ENCODE results near the gene CDSN.
A peak's percentile ranks its signal among the peaks of the same experiment; 100 is the strongest.

CDSN gene

DNA sequence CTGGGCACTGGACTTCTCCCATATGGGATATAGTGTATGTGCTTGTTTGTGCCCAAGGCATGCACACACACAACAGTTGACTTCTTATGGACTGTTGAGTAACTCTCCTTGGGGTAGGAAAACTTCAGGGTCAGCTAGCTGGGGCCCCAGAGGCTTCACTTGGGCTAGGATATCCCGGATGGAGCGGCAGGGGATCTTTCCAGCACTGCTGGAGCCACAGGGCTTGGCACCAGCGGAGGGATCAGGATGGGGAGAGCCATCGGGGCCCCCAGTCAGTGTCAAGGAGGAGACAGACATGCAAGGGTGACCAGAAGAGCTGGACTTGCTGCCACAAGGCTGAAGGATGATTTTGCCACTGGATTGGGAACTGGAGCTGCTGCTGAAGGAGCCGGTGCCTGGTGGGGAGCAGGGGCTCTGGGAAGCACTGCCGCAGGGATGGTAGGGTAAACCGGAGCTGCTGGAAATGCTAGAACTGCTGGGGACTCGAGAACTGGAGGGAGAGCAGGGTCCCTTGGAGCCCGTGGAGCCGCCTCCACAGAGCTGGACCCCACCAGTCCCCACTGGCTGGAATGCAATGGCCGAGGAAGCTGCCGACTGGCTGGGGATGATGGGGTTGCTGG, 4.2 kb downstream of the CDSN start:
- no peak for ATAC-seq

DNA sequence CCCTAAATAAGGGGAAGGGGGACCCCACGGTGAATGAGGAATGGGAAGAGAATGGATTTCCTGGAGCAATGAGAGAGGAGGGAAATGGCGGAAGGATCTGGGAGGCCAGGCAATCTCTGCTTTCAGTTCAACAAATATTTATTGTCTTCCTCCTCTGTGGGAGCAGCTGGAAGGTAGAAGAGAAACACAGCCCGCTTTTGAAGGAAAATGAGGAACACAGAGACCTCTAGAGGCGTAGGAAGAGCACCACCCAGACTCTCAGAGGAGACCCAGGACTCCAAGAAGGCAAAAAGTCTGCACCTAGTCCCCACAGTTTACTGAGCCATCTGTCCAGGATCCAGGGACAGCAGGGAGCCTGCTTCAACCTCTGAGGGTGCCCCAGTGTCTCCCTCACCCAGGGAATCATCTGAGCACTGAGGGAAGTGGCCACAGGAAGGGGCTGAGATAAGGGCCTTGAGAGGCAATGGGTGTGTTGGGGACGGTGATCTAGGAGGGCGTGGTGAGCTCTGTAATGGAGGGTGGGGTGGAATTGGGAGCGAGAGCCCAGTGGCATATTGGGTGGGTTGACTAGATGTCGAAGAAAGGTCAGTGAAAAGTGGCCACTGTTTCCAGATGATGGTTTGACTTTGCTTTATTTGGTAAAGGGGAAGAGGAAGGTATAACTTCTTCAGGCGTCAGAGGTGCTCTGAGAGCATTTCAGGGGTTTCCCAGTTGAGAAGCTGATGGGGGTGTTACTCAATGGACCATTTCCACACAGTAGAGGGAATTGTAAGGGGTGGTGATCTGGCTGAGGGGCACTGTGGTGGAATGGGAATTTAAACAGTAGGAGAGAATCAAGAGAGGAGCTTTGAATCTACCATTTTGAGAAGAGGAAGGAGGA, 5.0 kb downstream of the CDSN start:
- ATAC-seq: no peak

DNA sequence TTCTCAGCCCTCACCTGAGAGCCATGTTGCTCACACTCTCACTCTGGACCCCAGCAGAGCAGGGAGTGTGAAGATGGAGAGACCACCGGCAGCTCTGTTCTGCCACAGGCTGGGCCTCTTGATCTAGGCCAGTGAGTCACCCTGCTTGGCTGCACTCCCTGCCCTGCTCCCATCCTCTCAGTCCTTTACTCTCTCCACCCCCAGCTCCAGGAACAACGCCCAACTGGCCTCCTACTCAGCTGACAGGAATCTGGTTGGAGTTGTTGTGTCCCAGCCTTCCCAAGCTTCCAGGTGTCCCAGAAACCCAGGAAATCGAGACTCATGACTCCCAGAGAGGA, 5.7 kb downstream of the CDSN start, which contains the start of gene PSORS1C1:
Gene PSORS1C1, plus strand, starts transcription at position 260 of the 338 bp plus-strand sequence. CDS start 14,833 bp downstream, outside the sequence.
- no peak for ATAC-seq

DNA sequence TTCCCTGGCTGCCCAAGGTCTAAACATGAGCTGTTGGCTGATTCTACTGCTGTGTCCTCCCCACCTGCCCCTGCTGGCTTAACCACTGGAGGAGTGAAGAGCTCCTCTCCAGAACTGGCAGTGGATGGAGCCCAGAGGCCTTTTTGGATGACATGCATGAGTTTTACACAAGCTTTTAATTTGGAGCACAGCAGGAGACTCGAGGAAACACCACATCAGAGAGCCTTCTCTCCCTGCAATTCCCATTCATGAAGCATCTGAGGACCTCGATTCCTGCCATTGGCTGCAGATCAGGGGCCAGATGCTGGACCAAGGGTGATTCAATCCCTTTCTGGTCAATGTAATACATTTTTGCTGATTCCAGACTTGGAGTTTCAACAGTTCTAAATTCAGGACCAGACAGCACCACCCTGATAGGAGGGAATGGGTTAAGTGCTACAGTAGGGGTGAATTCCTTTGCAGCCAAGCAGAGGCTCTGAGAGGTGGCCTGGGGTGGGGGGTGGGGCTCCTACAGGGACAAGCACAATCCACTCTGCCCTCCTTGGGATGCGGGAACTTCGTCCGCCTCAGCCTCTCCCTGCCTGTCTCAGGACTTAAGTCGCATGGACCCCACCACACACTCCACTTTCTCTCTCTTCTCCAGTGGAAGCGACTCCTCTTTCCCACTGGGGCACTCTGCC, 6.2 kb downstream of the CDSN start:
- no peak for ATAC-seq

DNA sequence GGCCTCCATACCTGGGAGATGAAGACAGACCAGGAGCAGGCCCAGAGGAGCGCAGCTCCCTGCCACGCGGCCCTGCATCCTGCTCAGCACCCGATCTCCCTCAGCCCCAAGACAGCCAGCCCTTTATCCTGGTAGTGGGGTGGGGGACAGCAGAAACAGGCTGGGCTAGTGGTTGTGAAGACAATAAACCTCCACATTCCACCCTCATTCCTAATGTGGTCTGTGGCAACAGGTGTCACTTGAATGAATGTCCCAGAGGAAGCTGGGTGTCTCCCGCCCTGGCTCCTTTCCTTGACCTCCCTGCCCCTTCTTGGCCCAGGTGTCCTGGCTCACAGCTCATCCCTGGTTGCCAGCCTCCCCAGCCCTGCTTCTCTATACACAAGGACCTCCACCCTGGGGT, 7.8 kb downstream of the CDSN start, which contains the start of gene C6orf15:
Gene C6orf15, minus strand, starts transcription at position 98 of the 400 bp plus-strand sequence. Its CDS starts 20 bp downstream, at position 78.
- ATAC-seq: no peak

DNA sequence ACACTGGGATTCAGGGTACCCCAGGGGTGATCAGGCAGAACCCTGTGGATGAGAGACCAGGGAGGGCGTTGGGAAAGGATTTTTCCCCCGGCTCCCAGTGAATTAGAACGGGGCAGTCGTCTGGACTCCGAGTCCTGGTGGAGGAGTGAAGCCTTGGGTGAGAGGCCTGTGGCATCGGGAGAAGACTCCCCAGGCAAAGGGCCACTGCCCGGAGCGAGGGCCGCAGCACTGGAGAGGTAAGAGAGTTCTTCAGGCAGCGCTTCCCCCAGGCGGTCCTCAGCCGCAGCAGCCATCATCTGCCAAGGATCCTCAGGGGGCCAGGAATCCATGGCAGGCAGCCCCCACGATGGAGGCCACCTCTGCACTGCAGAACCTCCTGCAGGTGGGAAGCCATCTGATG, 8.5 kb downstream of the CDSN start:
- no peak for ATAC-seq

DNA sequence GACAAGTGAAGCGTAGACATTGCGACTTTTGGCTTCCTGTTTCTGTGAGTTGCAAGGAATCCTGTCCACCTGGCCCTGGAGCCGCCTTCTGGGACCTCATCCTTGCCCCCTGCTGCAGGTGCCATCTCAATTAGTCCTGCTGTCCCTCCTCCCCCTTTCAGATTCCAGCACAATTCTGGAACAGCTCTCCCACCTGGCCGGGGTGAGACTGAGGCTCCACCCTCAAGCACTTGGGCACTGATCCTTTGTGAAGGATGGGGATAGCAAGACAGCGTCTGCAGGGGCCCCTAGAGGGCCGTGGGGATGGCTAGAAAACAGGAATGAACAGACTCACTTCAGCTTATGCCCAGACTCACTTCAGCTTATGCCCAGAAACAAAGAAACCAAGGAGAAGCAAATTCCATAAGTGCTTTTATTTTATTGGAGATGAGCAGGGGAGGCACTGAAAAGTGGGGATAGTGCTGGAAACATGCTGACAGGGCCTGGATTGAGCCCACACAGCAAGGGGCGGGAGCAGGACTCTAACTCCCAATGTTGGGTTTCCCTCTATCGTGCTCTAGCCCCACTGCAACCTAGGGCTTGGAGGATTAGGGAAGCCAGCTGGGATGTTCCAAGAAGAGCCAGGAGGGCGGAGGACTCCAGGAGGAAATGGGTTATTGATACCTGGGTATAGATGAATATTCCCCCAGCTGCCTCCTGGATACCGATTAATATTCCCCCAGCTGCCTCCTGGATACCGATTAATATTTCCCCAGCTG, 9.2 kb downstream of the CDSN start:
- no peak for ATAC-seq

DNA sequence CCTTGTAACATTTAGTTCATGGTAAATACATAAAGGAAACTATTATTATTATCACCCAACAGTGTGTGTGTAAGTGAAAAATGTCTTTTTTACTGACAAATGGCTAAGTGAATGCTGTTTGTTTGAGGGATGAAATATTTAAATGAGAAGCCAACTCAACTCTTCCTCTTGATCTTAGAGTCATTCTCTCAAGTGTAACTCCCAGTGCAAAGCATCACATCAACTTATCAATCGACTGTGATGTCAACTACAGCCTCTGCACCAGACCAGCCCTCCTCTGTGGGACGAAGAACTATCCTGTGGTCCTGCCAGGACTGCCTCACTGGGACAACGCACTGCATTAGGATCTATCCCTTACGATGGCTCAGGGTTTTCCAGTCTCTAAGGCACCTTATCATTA, 13.2 kb downstream of the CDSN start:
- no peak for ATAC-seq

DNA sequence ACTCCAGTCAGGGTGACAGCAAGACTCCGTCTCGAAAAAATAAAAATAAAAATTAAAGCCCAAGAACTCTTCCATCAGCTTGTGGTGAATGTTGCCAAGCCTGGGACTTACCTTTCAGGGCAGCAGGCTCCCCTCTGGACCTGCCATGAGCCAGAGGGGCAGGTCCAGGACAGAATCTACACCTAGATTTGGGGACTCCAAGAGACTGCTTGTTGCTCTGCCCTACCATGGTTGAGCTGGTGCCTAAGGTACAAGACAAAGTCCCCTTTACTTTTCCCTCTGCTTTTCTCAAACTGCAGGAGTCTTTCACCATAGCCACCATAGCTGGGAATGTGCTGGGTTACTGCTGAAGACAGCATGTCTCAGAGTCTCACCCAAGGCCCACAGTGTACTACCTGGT, 17.1 kb downstream of the CDSN start:
- ATAC-seq: no peak

DNA sequence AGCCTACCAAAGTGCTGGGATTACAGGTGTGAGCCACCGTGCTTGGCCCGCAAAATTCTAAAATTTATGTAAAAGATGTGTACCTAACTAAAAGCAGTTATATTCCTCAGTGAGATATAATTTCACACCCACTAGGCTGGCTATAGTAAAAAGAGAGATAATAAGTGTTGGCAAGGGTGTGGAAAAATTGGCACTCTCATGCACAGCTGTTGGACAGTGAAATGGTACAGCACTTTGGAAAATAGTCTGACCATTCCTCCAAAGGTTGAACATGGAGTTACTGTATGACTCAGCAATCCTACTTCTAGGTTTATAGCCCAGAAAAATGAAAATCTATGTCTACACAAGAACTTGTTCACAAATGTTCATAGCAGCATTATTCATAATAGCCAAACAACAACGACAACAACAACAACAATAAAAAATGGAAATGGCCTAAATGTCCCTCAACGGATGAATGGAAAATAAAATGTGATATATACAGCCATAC, 21.8 kb downstream of the CDSN start:
- no peak for ATAC-seq

DNA sequence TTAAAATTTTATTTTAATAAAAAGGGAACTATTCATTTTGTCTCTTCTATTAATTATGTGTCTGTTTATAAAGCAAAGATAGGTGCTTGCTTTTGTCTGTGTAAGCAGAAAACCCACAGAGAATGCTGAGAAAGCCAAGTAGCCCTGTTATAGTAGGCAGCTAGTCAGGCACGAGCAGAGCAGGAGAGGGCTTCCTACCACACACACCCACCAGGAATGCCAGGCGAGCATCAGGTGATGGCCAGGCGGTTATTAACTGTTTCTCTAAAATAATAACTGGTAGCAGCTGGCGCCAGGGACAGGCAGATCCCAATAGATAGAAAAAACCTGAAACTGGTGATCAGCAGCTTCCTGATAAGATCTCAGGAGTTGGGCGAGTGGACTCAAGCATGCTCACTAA, 23.6 kb downstream of the CDSN start:
- no peak for ATAC-seq

DNA sequence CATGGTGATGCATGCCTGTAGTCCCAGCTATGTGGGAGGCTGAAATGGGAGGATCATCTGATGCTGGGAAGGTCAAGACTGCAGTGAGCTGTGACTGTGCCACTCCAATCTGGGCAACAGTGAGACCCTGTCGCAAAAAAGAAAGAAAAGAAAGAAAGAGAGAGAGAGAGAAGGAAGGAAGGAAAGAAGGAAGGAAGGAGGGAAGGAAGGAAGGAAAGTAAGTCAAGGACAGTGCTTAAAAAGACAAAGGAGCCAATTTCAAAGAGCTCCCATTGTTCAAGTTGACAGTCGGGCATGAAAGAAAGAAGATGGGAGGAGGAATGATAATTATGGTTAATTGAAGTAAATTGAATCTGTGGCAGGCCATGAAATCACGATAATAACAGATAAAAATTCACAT, 24.0 kb downstream of the CDSN start:
- no peak for ATAC-seq

DNA sequence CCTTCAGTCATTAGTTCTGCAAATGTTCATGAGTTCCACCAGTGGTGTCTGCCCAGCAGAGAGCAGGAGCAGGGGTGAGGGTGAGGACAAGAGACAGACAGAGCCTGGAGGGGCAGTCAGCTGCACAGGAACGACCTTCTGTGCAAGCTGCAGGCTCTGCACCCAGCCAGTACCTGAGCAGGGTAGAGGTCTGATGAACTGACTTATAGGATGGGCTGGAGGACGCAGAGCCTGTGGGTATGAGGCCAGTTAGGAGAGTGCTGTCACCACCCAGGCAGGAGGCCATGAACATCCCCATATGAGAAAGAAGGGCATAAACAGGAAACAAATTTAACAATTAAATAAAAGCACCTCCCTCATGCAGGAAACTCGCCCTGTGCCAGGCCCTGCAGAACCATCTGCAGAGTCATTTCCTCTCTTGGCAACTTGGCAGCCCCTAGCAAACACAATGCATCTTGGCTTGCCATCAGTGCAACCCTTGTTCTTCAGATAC, 25.8 kb downstream of the CDSN start:
- ATAC-seq: peak; percentile 51 to 65

DNA sequence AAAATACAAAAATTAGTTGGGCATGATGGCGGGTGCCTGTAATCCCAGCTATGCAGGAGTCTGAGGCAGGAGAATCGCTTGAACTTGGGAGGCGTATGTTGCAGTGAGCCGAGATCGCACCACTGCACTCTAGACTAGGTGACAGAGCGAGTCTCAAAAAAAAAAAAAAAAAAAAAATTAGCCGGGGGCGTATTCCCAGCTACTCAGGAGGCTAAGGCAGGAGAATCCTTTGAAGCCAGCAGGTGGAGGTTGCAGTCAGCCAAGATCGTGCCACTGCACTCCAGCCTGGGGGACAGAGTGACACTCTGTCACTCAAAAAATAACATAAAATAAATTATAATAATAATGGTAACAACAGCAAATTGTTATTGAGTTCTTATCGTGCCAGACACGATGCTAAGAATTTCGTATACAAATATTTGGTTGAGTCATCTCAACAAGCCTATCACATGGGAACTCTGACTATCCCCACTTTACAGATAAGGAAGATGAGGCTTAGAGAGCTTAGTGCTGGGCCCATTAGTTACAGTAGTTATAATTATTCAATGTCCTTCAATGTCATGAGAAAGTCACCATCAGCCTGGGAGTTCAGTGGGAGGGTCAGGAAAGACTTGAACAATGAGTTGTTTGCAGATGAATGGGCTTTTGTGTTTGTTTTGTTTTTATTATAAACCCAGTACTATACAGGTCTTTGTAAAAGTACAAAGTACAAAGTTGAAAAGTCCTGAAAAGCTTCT, 27.3 kb downstream of the CDSN start:
- ATAC-seq: no peak

DNA sequence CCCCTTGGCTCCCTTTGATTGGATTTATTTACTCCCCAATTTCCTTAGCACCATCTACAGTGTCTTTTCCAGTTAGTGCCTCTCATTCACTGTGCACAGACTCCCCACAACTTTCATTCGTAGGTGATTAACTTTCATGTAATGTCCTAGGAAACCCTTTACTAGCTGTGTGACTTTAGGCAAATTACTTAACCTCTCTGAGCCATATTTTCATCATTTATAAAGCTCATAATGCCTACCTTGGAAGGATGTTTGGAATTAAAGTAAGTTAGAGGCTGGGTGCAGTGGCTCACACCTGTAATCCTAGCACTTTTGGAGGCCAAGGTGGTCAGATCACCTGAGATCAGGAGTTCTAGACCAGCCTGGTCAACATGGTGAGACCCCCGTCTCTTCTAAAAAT, 28.0 kb downstream of the CDSN start:
- ATAC-seq: no peak

DNA sequence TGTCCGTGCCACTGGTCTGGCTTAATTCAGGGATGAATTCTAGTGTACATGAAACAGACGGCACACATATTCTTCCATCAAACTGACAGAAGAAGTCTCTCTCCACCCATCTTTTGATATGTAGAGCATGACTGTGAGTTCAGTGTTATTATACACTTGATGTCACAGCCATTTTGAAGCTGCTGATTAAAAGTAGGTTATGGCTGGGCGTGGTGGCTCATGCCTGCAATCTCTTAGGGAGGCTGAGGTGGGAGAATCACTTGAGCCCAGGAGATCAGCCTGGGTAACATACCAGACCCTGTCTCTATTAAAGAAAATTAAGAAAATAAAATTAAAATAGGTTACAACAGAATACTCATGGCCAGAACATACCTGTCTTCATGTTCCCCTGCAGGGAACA, 28.6 kb downstream of the CDSN start:
- ATAC-seq: no peak

DNA sequence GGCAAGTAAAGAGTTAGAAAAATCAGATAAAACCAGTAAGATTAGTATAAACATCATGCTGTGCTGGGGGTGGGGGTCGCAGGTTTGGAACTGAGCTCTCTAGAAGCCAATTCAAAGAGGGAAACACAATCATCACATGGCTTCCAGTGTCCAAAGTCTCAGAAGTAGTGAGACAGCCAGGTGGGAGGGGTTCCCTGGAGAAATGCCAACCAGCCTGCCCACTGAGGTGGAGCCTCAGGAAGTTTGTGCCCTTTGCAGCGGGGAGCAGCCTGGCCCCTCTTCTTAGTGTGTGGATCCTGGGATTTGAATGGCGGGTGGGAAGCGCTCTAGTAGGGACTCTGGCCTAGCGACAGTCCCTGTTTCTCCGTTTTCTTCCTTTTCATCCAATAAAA, 29.3 kb downstream of the CDSN start:
- ATAC-seq: no peak

DNA sequence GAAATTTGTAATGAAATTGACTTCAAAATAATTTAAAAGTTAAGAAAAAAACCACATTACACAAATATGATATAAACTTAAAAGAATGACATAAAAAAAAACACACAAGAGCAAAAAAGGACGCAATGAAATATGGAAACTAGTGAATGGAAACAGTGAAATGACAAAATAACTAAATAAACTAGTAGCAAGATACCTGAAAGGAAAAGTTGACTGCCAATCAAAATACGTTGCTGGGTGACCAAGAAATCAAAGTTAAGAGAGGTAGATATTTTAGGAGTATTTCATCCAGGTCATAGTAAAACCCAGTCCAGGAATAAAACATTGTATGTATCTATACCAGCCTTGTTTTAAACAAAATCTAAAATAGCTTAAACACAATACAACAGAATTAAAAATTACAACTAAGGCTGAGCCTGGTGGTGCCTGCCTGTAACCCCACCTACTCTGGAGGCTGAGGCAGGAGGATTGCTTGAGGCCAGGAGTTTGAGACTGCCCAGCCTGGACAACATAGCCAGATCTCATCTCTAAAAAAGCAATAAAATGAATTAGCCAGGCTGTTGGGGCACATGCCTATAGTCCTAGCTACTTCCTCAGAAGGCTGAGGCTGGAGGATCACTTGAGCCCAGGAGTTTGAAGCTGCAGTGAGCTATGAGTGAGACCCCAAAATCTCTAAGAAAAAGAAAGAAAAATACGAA, 29.8 kb downstream of the CDSN start:
- ATAC-seq: no peak

DNA sequence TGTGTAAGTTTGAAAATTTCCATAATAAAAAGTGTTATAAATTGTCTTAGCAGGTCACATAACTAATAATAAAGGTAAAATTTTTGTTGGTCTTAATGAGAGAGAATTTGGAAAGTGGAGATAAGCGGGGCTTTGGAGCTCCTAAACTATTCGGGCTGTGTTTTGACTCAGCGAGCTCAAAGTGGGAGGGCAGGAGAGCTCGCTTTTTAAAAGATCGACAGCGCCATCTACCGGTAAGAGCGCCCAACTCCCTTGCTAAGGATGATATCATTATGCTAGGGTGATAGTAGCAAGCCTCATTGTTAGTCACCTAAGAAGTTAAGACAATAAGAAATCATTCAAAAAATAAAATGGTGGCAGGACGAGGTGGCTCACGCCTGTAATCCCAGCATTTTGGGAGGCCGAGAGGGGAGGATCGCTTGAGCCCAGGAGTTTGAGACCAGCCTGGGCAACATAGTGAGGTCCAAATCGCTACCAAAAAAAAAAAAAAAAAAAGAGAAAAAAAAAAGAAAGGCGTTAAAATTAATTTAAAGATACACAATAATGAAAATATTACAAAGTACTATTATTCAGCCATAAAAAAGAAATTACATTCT, 32.7 kb downstream of the CDSN start:
- ATAC-seq: peak; percentile 97 to 99

DNA sequence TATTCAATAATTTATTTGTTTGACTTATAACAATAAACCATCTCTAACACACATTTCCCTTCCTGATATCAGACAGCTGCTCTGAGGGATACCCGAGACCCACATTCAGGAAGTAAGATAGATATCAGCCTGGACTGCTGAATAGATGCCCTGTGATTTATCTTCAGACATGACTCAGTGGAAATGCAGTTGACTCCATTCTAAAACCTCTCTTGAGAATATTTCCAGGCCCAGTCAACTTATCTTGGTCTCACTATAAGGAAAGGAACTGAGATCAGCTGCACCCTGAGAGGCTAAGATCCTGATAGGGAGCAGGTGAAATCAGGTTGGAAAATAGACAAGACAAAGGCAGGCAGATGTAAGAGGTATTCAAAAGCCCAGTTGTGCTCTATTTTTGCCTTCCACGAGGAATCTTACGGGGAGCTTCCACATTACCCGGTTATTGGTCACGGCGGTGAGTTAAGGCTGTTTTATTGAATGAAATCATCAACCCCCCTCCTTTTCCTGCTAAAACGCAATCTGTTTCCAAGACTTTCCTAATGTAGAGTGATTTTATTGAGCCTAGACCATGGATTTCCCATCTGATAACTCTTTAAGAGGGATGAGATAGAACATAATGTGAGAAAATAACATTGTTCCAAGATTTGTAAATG, 33.3 kb downstream of the CDSN start:
- ATAC-seq: no peak

All from activated CD4-positive, CD25-positive, alpha-beta regulatory T cell treated with anti-CD3 and anti-CD28 coated beads, Interleukin-2, amount 50 U/mL, for 24 hours (primary cell).